Suppressor macrophage (primary cell): Measurements from ENCODE around the gene SLMAP.
A peak's percentile ranks its signal among the peaks of the same experiment; 100 is the strongest.

ENCODE experiments used
- DNase-seq, 4 experiments: peaks; one replicate each; pipeline ENCODE4 v3.0.0-alpha.2; 2020 to 2022
- total RNA-seq, 17 experiments: gene quantifications; one replicate each; lab custom pipeline; 2026; ENCODE audit warnings: mixed read lengths in 6 of 17, inconsistent platforms in 3 of 17; lab: John Stamatoyannopoulos, UW

The SLMAP gene
- 41.7 to 79.6 (median 68.1) reads per million in 17 experiments for total RNA-seq

GRCh38 chr3:57755741-57756527, at the start of gene SLMAP:
Gene SLMAP, plus strand, starts transcription at chr3:57756309. Its CDS starts 1,343 bp downstream, at chr3:57757652.
- peak; percentile 96 to 98 (median 98) for DNase-seq

DNA sequence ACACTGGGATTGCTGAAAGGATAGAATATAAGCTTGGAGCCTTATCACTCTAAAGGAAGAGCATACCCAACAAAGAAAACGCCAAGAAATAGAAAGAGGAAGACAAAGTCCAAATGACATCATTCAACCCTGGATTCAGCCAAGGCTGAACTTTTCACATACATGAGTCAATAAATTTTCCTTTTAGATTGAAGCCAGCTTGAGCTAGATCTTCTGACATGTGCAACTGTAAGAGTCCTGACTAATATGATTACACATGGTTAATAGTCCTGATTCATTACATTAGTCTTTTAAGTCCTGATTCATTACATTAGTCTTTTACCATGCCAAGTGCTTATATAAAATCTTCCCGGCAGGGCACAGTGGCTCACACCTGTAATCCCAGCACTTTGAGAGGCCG, 49.6 kb upstream of the SLMAP start:
- peak; percentile 59 to 94 (median 77) for DNase-seq

DNA sequence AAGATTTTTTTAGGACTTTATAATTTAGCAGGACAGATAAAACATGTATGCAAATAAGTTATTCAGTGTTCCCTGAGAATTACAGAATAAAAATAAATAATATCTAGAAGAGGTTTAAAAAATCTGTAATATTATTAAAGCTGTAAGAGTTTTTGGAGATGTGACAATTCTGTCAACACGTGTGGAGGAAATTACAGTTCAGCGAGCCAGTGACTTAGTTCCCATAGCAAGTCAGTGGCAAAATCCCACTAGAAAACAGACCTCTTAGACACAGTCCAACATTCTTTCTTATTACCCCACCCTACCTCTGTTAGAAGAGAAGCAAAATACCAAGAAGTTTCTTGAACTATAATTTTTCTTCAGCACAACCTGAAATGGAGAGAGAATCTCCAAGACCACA, 47.1 kb upstream of the SLMAP start:
- peak in 1 of 4 experiments; percentile 24 for DNase-seq

GRCh38 chr3:57709559-57709958, 46.5 kb upstream of the SLMAP start:
- peak in 1 of 4 experiments; percentile 14 for DNase-seq

DNA sequence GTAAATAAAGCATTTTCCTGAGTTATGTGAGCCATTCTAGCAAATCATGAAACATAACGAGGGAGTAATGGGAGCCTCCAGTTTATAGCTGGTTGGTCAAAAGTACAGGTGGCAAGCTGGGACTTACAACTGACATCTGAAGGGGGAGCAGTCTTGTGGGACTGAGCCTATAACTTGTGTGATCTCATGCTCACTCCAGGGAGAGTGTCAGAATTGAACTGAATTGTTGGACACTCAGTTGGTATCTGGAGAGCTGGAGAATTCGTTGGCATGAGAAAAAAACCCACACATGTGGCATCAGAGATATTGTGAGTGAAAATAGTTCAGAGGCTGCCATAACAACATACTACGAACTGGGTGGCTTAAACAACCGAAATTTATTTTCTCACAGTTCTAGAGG, 40.4 kb upstream of the SLMAP start:
- no peak for DNase-seq

- no peak for DNase-seq
Measured at GRCh38 chr3:57717205-57717868, 38.8 kb upstream of the SLMAP start.

DNA sequence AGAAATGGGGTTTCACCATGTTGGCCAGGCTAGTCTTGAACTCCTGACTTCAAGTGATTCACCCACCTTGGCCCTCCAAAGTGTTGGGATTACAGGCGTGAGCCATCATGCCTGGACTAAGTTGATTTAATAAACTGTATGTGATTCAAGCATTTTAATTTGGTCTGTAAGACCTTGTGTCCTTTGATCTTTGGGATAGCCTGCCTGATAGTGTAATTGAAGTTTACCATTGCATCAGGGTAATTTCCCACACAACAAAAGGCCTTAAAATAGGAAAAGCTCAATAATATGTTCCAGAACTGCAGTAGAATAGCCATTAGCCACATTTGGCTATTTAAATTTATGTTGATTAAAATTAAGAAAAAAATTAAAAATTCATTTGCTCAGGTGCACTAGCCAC, 38.0 kb upstream of the SLMAP start:
- no peak for DNase-seq

DNA sequence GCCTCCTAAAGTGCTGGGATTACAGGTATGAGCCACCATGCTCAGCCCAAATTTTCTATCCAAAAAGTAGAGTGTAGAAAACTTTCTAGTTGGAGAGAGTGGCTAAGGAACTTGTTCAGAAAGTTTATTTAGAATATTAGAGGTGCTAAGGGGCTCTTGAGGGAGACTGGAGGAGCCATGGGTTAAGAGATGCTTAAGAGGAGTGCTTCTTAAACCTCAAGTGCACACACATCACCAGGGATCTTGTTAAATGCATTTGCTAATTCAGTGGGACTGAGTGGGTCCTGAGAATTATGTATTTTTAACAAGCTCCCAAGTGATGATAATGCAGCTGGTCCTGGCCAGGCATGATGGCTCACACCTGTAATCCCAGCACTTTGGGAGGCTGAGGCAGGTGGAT, 29.7 kb upstream of the SLMAP start:
- no peak for DNase-seq

DNA sequence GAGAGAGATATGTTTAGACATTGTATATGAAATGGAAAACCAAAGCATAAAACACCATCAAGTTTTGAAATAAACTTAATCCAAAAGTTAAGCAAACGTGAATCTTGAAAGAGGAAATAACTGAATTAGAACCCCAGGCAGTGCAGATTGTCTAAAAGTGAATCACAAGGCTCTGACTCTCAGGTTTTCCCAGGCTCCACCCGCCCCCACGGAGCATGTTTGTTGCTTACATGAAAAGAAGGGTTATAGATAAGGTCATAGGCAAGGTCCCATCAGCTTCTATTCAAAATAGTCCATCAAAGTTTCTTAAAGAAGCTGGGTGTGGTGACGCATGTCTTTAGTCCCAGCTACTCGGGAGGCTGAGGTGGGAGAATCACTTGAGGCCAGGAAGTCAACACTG, 29.0 kb upstream of the SLMAP start:
- peak; percentile 77 to 87 (median 84) for DNase-seq

DNA sequence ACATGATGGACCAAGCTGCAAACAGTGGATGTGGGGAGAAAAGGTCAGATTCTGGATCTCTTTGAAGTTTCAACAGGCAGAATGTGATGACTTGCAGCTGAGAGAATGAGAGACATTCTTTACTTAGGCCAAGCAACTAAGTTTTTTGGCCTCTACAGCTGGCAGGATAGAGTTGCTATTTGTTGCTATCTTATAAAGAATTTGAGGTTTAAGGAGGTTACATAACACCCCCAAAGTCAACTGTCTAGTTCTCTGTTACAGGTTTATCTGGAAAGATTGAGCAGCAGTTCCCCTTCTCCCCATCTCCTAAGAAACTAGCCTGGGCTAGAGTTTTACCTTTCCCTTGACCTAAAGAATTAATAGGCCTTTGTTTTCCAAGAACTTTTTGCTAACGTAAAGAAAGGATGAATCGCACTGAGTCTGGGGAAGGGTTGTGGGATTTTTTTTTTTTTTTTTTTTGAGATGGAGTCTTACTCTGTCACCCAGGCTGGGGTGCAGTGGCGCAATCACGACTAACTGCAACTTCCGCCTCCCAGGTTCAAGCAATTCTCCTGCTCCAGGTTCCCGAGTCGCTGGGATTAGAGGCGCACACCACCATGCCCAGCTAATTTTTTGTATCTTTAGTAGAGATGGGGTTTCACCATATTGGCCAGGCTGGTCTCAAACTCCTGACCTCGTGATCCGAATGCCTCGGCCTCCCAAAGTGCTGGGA, 26.6 kb upstream of the SLMAP start:
- peak in 2 of 4 experiments; percentile 37 to 56 for DNase-seq

DNA sequence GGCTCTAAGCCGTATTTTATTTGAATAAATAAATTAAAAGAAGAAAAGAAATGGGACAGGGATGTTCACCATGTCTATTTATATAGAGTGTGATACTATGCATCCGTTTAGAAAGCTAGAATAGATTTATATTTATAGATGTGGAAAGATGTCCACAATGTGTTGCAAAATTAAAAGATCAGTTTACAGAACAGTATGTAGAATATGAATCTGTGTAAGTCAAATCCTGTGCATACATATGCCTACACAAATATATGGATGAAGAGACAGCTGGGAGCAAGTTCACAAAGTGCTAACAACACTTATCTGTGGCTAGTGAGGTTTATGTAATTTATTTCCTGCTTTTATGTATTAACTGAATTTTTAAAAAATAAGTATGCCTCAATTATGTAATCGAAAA, 25.4 kb upstream of the SLMAP start:
- DNase-seq = no peak

DNA sequence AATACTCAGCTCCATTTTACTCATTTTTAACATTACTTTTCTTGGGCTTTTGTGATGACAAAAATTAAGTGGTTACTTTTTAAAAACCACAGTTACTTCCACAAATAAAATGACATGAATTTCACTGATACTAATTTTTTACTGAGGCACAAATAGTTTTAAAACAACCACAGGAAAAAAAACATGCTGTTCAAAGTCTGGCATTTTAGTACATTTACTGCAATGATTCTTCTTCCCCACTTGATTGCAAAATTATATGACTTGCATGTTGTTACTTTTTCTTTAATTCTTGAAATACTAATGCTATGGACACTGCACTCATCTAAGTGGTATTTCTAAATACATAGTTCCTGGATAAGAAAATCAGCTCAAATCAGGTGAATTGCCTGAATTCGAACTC, 24.8 kb upstream of the SLMAP start:
- DNase-seq = peak in 1 of 4 experiments; percentile 15

GRCh38 chr3:57733790-57734189, 22.3 kb upstream of the SLMAP start:
- no peak for DNase-seq

- DNase-seq = no peak
Measured at GRCh38 chr3:57735405-57735804, 20.7 kb upstream of the SLMAP start.

GRCh38 chr3:57737840-57738239, 18.3 kb upstream of the SLMAP start:
- DNase-seq = no peak

GRCh38 chr3:57738391-57738790, 17.7 kb upstream of the SLMAP start:
- DNase-seq = no peak

GRCh38 chr3:57740027-57740426, 16.1 kb upstream of the SLMAP start:
- no peak for DNase-seq

GRCh38 chr3:57743496-57743895, 12.6 kb upstream of the SLMAP start:
- DNase-seq = no peak

- DNase-seq = no peak
Measured at GRCh38 chr3:57745101-57745500, 11.0 kb upstream of the SLMAP start.

GRCh38 chr3:57746156-57747010, 9.7 kb upstream of the SLMAP start:
- DNase-seq = no peak

DNA sequence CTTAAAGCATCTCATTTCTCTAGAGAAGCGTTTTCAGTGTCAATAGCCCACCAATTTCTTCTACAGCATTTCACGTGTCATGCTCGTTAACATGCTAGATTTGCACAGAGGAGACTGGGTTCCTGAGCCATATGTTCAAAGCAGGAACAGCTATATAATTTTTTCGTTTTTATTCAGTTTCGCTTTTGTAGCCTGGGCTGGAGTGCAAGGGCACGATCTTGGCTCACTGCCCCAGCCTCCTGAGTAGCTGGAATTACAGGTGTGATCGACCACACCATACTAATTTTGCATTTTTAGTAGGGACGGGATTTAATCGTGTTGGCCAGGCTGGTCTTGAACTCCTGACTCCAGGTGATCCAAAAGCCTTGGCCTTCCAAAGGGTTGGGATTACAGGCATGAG, 6.6 kb upstream of the SLMAP start:
- DNase-seq = no peak

GRCh38 chr3:57752307-57752706, 3.8 kb upstream of the SLMAP start:
- DNase-seq = no peak
